Neural crest cell (in vitro differentiated cells): Measurements from ENCODE around the gene CTPS1. TPM values are rescaled to one million over a fixed set of nuclear protein-coding genes. Genes with fewer than 3 reads are reported as not detected.

Experiments
- DNase-seq: peaks from one replicate; pipeline ENCODE4 v3.0.0; 2021; ENCODE audit warnings: low read depth, mixed read lengths, low spot score
- H3K27ac Mint-ChIP-seq: one replicate; pipeline ENCODE4 v1.8.0; 2021; ENCODE audit warnings: mild to moderate bottlenecking, mixed read lengths; ENCODE audit not compliant: unreplicated experiment
- H3K27me3 Mint-ChIP-seq: 2 replicates; pipeline ENCODE4 v1.8.0; 2021; ENCODE audit warnings: low read depth, mild to moderate bottlenecking, mixed read lengths
- H3K36me3 Mint-ChIP-seq: 2 replicates; pipeline ENCODE4 v1.8.0; 2021; ENCODE audit warnings: low read depth, mild to moderate bottlenecking, mixed read lengths
- H3K4me1 Mint-ChIP-seq: 2 replicates; pipeline ENCODE4 v1.8.0; 2021; ENCODE audit warnings: mixed read lengths
- H3K4me3 Mint-ChIP-seq: one replicate; pipeline ENCODE4 v1.8.0; 2021; ENCODE audit warnings: mild to moderate bottlenecking, mixed read lengths
- H3K9me3 Mint-ChIP-seq: 2 replicates; pipeline ENCODE4 v1.8.0; 2021; ENCODE audit warnings: mixed read lengths
- long read RNA-seq: library from polyadenylated mRNA; unstranded; transcript quantifications from one replicate; pipeline ENCODE4 v2.0.0, GENCODE V29; 2020
- total RNA-seq: library from RNA; stranded (reverse); gene quantifications from 2 replicates; pipeline ENCODE4 v1.2.1, GENCODE V29; 2021
- TF ChIP-seq, protein P1 (sequence below): fragments of 200-600 bp; sonication (generic); conservative IDR thresholded peaks from 2 replicates; pipeline ENCODE4 v1.5.0; 2021; ENCODE audit warnings: antibody characterized with exemption, mild to moderate bottlenecking

The CTPS1 gene, protein sequence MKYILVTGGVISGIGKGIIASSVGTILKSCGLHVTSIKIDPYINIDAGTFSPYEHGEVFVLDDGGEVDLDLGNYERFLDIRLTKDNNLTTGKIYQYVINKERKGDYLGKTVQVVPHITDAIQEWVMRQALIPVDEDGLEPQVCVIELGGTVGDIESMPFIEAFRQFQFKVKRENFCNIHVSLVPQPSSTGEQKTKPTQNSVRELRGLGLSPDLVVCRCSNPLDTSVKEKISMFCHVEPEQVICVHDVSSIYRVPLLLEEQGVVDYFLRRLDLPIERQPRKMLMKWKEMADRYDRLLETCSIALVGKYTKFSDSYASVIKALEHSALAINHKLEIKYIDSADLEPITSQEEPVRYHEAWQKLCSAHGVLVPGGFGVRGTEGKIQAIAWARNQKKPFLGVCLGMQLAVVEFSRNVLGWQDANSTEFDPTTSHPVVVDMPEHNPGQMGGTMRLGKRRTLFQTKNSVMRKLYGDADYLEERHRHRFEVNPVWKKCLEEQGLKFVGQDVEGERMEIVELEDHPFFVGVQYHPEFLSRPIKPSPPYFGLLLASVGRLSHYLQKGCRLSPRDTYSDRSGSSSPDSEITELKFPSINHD
- 111 and 114 TPM in 2 replicates for total RNA-seq
- long read RNA-seq, transcript CTPS1-214 (18 exons, 2,648 nt), result minor isoform, 6 of 557 reads
- long read RNA-seq, transcript CTPS1-209 (17 exons, 2,019 nt), result minor isoform, 8 of 557 reads
- long read RNA-seq, transcript CTPS1-211 (18 exons, 2,855 nt), result minor isoform, 7 of 557 reads
- long read RNA-seq, transcript CTPS1-202 (19 exons, 3,201 nt), result major isoform, 461 of 557 reads
- long read RNA-seq, partial matches to known transcripts, result 42 of 557 reads
- long read RNA-seq, other reads (novel, unspliced or antisense), result 23 of 557 reads

DNA sequence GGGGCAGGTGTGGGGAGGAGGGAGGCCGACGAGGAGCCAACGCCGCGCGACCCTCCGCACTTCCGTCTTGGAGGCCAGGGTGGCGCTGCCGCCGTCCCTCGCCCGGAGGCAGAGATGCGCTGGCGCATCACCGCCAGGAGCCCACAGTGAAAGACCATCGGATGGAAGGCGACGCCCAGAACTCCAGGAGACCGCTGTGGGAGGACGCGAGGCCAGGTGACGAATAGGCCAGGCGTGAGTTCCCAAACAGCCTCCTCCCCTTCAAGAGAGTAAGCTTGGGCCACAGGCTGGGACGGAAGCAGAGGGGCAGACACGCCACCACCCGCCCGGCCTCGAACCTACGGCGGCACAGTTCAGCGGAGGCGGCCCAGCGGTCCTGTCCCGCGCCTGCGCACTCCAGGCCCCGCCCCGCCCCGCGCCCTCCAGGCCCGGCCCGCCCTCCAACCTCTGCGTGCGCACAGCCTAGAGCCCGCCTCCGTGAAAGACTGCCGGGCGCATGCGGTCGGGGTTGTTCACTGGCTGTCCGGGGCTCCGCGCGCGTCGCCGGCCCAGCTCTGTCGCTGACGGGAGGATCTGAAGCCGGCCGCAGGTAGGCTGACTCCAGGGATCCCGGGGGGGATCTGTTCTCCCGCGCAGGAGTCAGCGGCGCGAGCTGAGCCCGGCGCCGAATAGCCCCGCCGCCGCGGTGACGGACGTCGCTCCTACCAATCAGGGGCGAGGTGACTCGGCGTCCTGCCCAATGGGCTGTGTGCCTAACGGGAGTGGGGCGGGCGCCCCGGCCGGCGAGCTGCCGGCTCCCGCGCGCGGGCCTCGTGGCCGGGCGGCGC lies at the start of gene CTPS1:
Gene CTPS1, plus strand, starts transcription at position 456 of the 827 bp plus-strand sequence. CDS start 3,595 bp downstream, outside the sequence.
- Mint-ChIP-seq H3K27ac (peak within 1 kb of the TSS; percentile 97), H3K4me3 (peak within 1 kb of the TSS; percentile 95), H3K9me3 (peaks cover 5% of the 10 kb centered on the region), H3K4me1 (peaks cover 30% of the 10 kb centered on the region), H3K27me3 (no peaks in the 10 kb centered on the region), H3K36me3 (peaks cover 4% of the 10 kb centered on the region)
- TF ChIP-seq, protein P1, sequence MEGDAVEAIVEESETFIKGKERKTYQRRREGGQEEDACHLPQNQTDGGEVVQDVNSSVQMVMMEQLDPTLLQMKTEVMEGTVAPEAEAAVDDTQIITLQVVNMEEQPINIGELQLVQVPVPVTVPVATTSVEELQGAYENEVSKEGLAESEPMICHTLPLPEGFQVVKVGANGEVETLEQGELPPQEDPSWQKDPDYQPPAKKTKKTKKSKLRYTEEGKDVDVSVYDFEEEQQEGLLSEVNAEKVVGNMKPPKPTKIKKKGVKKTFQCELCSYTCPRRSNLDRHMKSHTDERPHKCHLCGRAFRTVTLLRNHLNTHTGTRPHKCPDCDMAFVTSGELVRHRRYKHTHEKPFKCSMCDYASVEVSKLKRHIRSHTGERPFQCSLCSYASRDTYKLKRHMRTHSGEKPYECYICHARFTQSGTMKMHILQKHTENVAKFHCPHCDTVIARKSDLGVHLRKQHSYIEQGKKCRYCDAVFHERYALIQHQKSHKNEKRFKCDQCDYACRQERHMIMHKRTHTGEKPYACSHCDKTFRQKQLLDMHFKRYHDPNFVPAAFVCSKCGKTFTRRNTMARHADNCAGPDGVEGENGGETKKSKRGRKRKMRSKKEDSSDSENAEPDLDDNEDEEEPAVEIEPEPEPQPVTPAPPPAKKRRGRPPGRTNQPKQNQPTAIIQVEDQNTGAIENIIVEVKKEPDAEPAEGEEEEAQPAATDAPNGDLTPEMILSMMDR, result peak; percentile 52
- peak; percentile 91 for DNase-seq

DNA sequence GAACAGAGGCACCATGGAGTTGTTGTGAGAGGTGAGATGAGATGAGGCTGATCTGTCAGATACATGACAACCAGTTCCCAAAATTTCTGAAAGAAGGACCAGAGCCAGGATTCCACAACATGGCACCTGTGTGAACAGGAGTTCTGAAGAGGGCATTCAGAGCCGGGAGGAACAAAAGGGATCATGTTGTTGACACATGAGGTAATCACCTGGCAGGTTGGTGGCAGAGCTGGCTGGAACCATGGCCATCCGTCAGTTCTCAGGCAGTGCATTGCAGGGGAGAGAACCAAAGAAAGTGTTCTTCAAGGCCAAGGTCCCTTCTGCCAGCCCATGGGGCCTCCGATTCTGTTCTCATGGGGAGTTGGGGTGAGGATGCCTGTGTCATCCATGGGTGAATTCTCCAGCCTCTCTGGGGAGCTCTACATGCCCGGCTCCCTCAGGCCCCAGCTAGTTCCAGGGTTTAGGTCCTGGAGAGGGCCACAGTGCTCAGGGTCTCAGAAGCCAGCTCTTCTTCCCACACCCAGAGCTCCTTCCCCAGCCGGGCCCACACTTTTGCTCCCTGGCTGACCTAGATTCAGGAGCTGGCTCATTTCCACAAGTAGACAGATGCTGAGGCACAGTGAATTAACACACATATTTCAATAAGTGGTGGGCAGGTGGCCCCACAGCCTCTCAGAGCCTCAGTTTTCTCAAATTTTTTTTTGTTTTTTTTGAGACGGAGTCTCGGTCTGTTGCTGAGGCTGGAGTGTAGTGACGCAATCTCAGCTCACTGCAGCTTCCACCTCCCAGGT lies 49.1 kb upstream of the CTPS1 start:
- H3K36me3 Mint-ChIP-seq, result no peaks in the 10 kb centered on the region
- peaks cover 3% of the 10 kb centered on the region for H3K4me1 Mint-ChIP-seq
- no peaks in the 10 kb centered on the region for H3K27me3 Mint-ChIP-seq
- no peak overlapping the region for H3K4me3 Mint-ChIP-seq
- no peaks in the 10 kb centered on the region for H3K9me3 Mint-ChIP-seq
- no peak for DNase-seq
- TF ChIP-seq, protein P1, result no peak
- H3K27ac Mint-ChIP-seq, result no peak overlapping the region

DNA sequence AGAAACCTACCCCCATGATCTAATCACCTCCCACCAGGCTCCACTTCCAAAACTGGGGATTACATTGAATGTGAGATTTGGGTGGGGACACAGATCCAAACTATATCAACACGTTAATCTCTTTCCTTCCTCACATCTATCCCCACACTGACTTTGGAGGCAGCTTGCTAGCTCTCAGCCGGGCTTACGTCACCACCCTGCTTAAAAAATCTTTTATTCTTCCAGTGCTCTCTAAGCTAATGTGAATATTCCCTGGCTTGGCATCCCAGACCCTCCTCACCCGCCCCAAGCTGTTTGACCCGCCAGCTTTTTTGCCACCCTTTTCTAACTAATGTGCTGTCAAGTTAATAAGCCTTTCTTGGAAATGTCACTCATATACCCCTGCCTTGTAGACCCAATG lies 47.9 kb upstream of the CTPS1 start:
- Mint-ChIP-seq H3K9me3 (no peaks in the 10 kb centered on the region), H3K4me1 (no peaks in the 10 kb centered on the region), H3K4me3 (no peak overlapping the region), H3K27me3 (no peaks in the 10 kb centered on the region), H3K27ac (no peak overlapping the region), H3K36me3 (no peaks in the 10 kb centered on the region)
- TF ChIP-seq, protein P1, result no peak
- no peak for DNase-seq

DNA sequence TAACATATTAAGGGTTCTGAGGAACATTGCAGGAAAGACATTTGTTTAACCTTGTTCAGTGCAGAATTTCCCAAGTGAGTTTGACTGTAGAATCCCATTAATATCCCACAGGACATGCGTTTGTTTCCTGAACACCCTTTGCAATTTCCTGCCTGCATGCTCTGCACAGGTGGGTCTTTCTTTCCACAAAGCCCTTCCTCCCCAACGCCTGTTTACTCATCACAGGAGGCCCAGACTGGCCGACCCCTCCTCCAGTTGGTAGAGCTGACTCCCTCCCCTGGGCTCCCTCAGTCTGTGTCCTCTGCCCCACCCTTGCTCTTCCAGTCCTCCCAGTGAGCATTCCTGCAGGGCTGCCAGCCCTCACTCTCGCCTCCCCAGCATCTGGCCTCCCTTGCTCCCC lies 47.5 kb upstream of the CTPS1 start:
- H3K4me3 Mint-ChIP-seq, result no peak overlapping the region
- H3K36me3 Mint-ChIP-seq, result no peaks in the 10 kb centered on the region
- H3K9me3 Mint-ChIP-seq, result no peaks in the 10 kb centered on the region
- TF ChIP-seq, protein P1, result no peak
- no peaks in the 10 kb centered on the region for H3K4me1 Mint-ChIP-seq
- DNase-seq, result no peak
- no peaks in the 10 kb centered on the region for H3K27me3 Mint-ChIP-seq
- no peak overlapping the region for H3K27ac Mint-ChIP-seq
